ENCODE data around the gene STK32B. TPM values are rescaled to one million over a fixed set of nuclear protein-coding genes. Genes with fewer than 3 reads are reported as not detected.

STK32B gene
- total and polyA plus RNA-seq, 2 of the 4 experiments (the other 2 are of a cell fraction): 5.5 to 6.3 TPM

DNA sequence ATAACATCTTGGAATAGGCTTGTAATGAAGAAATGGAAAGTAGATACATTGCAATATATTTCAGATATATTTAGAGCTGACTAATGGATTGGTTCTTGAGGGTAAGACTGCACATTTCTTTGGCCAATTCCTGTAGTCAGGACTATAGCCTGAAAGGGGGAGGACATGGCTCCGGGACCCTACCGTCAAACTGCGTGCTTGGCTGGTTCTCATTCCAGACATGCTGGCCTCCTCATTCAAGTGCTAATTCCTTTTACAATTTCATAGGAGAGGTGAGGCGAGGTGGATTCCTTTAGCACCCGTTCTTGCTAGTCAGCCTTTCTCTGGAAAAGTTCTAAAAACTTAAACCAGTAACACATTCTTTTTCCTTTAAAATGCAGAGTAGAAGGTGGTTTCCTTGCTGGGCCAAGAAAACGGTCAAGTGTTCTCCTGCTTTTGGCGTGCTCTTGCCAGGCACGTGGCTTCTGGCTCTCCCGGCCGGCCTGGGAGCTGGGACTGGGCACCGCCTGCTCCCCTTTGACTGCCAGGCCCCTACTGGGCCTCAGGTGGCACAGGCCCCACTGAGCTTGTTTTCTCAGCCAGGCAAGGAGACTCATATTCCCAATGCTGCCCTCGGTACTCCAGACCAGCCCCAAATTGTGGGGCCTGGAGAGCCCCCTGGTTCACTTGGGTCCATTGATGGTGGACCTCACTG is 167.2 kb downstream of the STK32B start:
- CTCF ChIA-PET: no interaction called here
- no peak overlapping the region for H3K14ac ChIP-seq (replicated peaks; ENCODE audit: low read depth, low read length)
- H4K91ac ChIP-seq (ENCODE audit: insufficient read depth, low read depth, low read length): no peak overlapping the region
- H3K56ac ChIP-seq (ENCODE audit: extremely low read depth, insufficient read depth, low read length): no peak overlapping the region
- no peak for ATAC-seq (ENCODE audit: low read depth)
- 64% methylated on average over 6 of the region's 12 CpGs; no CpG with 5 or more reads in 1 of the 2 experiments for WGBS, 2 experiments (ENCODE audit: extremely low coverage in 2 of 2, insufficient read length in 1 of 2)
- H4K5ac ChIP-seq (ENCODE audit: low read depth, low read length): no peak overlapping the region
- no peak overlapping the region for H3K4me3 ChIP-seq (ENCODE audit: insufficient read depth, low read depth, low read length)
- intact Hi-C loops (cut with micrococcal nuclease): no loop called here
- dilution Hi-C loops (cut with HindIII; ENCODE audit: low sequenced_read_pairs, unreplicated experiment): no loop called here
- no peak overlapping the region for H3K18ac ChIP-seq (ENCODE audit: low read depth, low read length)
- H2AFZ ChIP-seq (replicated peaks; ENCODE audit: low read length, poor library complexity): no peak overlapping the region
- H4K8ac ChIP-seq (ENCODE audit: low read depth in 2 of 2, low read length in 2 of 2): no peak overlapping the region
- no peak overlapping the region for H2BK120ac ChIP-seq (ENCODE audit: low read depth, low read length)
- H3K27me3 ChIP-seq (ENCODE audit: control insufficient read depth, insufficient read depth, low read length): no peaks in the 10 kb centered on the region
- H2BK5ac ChIP-seq (ENCODE audit: low read depth, low read length, poor library complexity, severe bottlenecking): no peak overlapping the region
- no peak for DNase-seq
- in situ Hi-C loops (cut with MboI; ENCODE audit: low sequenced_read_pairs): no loop called here
- no peaks in the 10 kb centered on the region for H3K36me3 ChIP-seq (ENCODE audit: control insufficient read depth, insufficient read depth, low read length)
- H2BK20ac ChIP-seq (ENCODE audit: low read depth, low read length): no peak overlapping the region
- TF ChIP-seq RAD21 (IDR thresholded peaks at IDR 0.05; ENCODE audit: low read length): no peak
- TF ChIP-seq RCOR1 (IDR thresholded peaks at IDR 0.05; ENCODE audit: insufficient replicate concordance, low read length): no peak
- TF ChIP-seq RFX5 (IDR thresholded peaks at IDR 0.05; ENCODE audit: low read depth, low read length): no peak
- TF ChIP-seq MAZ (IDR thresholded peaks at IDR 0.05; ENCODE audit: borderline replicate concordance, low read depth, low read length): no peak
- no peak for TF ChIP-seq MXI1 (IDR thresholded peaks at IDR 0.05; ENCODE audit: borderline replicate concordance, low read depth, low read length)
- no peak for TF ChIP-seq ELK1 (IDR thresholded peaks at IDR 0.05; ENCODE audit: borderline replicate concordance, low read depth, low read length)
- TF ChIP-seq FOS (IDR thresholded peaks at IDR 0.05; ENCODE audit: low read depth, low read length): no peak
- TF ChIP-seq, protein P1, sequence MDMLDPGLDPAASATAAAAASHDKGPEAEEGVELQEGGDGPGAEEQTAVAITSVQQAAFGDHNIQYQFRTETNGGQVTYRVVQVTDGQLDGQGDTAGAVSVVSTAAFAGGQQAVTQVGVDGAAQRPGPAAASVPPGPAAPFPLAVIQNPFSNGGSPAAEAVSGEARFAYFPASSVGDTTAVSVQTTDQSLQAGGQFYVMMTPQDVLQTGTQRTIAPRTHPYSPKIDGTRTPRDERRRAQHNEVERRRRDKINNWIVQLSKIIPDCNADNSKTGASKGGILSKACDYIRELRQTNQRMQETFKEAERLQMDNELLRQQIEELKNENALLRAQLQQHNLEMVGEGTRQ (IDR thresholded peaks at IDR 0.05; ENCODE audit: low read depth, low read length): no peak
- no peak for TF ChIP-seq SMC3 (IDR thresholded peaks at IDR 0.05; ENCODE audit: low read depth, low read length)
- no peak for TF ChIP-seq NFE2L2 (IDR thresholded peaks at IDR 0.05; ENCODE audit: low read depth, low read length)
- no peak for TF ChIP-seq CEBPB (IDR thresholded peaks at IDR 0.05; ENCODE audit: low read depth, low read length)
- no peak for TF ChIP-seq MAFK (IDR thresholded peaks at IDR 0.05; ENCODE audit: low read depth, low read length)
- no peak for TF ChIP-seq CTCF (conservative IDR thresholded peaks at IDR 0.05; ENCODE audit: low read depth, low read length)
- TF ChIP-seq BHLHE40 (IDR thresholded peaks at IDR 0.05; ENCODE audit: low read depth, low read length): no peak
- TF ChIP-seq CHD1 (IDR thresholded peaks at IDR 0.05; ENCODE audit: low read depth, low read length): no peak
- TF ChIP-seq POLR2A (IDR thresholded peaks at IDR 0.05; ENCODE audit: low read depth, low read length): no peak
- no peak overlapping the region for H3K27ac ChIP-seq (ENCODE audit: insufficient read depth, low read length)
- no peak overlapping the region for H3K4me2 ChIP-seq (ENCODE audit: low read depth, low read length)
- H2AK9ac ChIP-seq (replicated peaks; ENCODE audit: low read depth, low read length, poor library complexity): no peak overlapping the region
- H3K9me1 ChIP-seq (ENCODE audit: insufficient read depth, low read length): no peaks in the 10 kb centered on the region
- BruUV-seq (replicated peaks): no TSS peak
- POLR2A ChIA-PET (ENCODE audit: unreplicated experiment): no interaction called here
- H3K79me1 ChIP-seq (ENCODE audit: low read depth in 1 of 2, low read length in 2 of 2): no peaks in the 10 kb centered on the region
- H3K4me1 ChIP-seq (ENCODE audit: control insufficient read depth, insufficient read depth, low read length): no peaks in the 10 kb centered on the region
- no peak overlapping the region for H2BK15ac ChIP-seq (ENCODE audit: low read depth, low read length)
- no peaks in the 10 kb centered on the region; the same call in 1 of the 2 replicates for H4K20me1 ChIP-seq (ENCODE audit: insufficient read depth, low read length)
- no peak overlapping the region for H2AK5ac ChIP-seq (ENCODE audit: low read depth, low read length)
- no peak overlapping the region for H3K9ac ChIP-seq (ENCODE audit: low read depth, low read length)
- peaks cover 3% of the 10 kb centered on the region for H3K9me3 ChIP-seq (ENCODE audit: control insufficient read depth, insufficient read depth, low read length)
- H3K23ac ChIP-seq (ENCODE audit: low read depth, low read length): no peak overlapping the region
- no peak overlapping the region for H3K4ac ChIP-seq (ENCODE audit: low read depth, low read length)
